NCI-H69 (cell line): ENCODE measurements around the gene PLK5.
"Not testable (repeated sequence)": the region's sequence is repeated elsewhere in the genome, so short reads cannot be mapped to it uniquely, and the experiment has no call there.

Experiments
- DNase-seq: peaks from one replicate; lab custom pipeline; 2025; lab: John Stamatoyannopoulos, UW

Gene PLK5

GRCh38 chr19:1507763-1508506, 15.9 kb upstream of the PLK5 start:
- peak; percentile 97 for DNase-seq

- DNase-seq, result no peak
These were observed 15.4 kb upstream of the PLK5 start for GRCh38 chr19:1508507-1508856.

DNA sequence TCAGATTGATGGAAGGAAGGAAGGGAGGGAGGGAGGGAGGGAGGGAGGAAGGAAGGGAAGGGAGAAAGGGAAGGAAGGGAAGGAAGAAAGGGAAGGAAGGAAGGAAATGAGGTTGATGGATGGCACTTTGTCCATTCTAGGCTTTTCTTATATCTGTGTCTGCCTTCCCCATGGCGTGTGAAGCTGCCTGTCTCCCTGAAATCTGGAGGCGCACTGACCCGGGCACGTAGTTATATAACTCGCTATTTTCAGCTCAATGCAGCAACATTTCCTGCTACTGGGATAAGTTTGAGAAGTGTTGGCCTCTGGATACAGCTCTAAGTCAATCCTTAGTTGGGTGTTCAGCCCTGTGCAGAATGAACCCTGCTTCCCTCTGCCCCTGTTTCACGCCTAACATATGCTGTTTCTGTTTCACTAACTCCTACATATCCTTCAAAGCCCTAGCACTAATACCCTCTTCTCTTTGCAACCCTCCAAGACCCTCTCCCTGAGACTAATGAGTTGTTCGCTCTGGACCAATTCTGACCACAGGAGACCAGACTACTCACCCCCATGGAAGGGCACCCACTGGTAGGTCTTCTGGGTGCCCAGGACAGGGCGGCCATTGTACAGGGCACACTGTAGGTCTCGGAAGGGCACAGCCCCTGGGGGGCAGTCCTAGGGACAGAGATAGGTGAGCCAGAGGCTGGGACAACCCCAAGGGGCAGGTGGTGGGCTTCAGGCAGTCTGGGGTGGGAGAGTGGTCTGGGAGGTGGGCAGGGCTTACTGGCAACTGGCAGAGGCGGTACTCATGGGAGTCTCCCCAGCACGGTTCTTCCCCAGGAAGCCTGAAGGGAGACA, 14.1 kb upstream of the PLK5 start:
- DNase-seq, result no peak

GRCh38 chr19:1510442-1510806, 13.5 kb upstream of the PLK5 start:
- no peak for DNase-seq

DNA sequence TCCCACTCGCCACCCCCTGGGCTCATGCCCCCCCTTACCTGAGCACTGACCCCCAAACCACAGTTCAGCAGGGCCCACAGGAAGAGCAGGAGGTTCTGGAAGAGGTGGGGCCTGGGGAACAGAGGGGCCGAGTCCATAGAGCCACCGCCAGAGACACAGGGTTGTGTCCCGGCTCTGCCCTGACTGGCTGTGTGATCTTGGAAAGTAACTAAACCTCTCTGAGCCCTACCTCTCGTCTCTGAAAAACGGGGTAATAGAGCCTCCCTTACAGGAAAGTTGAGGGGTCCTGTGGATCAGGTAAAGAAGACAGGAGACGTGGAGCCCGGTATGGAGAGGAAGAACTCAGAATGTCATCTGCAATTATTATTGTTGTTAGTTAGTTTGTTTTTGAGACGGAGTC, 13.1 kb upstream of the PLK5 start:
- no peak for DNase-seq

DNA sequence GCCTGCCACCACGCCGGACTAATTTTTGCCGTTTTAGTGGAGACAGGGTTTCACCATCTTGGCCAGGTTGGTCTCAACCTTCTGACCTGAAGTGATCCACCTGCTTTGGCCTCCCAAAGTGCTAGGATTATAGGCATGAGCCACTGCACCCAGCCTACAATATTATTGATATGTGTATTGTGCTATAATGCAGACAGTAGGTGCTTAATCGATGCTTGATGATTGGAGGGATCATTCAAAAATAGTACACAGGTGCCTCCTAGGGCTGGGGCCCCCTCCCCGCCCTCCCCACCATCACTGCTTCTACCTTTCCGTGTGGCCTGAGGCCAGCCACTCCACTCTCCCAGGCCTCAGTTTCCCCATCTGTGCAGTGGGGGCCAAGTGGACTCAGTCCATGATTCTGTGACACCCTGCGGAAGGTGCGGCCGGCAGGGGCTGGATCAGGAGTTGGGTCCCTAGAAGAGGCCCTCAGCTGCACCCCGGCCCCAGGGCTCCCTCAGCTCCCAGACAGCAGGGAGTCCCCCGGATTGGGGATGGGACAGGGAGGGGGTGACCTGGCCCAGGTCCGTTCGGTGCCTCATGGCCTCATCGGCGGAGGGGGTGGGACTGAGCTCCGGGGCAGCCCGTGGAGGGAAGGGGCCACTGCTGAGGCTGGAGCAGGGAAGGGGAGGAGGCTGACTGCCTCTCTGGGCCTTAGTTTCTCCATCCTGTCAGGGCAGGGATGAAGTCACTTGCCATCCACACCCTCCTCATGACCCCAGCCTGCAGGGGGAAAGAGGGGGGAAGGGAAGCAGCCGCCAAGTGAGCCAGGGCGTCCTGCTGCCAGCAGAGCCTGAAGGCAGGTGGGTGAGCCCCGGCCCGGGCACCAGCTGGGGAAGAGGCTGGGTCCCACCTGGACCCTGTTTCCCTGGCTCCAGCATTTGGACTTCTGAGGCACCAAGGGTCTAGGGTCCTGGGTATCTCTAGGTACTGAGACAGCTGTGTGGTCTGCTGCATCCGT, 12.3 kb upstream of the PLK5 start:
- no peak for DNase-seq

DNA sequence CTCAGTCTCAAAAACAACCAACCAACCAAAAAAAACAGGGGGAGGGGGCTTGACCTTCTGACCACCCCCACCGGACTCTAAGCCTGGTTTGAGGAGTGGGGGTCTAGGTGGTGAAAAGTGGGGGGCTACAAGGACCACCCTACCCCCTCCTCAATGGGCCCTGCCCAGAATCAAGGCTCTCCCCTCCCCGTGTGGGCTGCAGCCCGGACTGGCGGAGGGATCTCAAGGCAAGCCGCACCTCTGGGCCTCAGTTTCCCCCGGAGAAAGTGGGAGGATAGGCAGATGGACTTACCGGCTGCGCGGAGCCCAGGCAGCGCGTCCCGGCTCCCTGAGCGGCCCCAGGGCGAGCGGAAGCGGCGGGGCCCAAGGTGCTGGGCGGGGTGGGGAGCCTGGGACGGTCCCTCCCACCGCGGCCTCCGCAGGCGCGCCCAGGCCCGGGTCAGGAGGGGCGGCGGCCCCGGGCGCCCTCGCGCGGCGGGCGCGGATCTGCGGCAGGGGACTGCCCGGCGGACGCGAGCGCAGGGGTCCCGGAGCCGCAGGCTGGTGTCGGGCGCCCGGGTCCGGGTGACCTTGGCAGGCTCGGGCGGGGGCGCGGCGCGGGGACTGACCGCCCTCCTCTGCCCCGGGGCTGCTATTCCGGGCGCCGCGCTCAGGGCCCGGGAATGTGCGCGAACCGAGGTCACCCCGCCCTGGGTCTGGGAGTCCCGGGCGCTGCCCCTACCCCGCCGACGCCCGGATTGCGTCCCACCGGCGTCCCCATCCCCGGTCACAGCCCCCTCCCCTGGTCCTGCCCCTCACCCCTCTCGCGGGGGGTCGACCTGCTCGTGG, 11.0 kb upstream of the PLK5 start, which contains the start of gene ADAMTSL5:
Gene ADAMTSL5, minus strand, starts transcription at position 349 of the 828 bp plus-strand sequence. CDS start 2,076 bp downstream, outside the sequence.
- DNase-seq, result peak; percentile 61

- DNase-seq, result peak; percentile 63
These were observed 10.2 kb upstream of the PLK5 start for GRCh38 chr19:1513499-1514294.

GRCh38 chr19:1514295-1514661, 9.6 kb upstream of the PLK5 start:
- DNase-seq, result no peak

GRCh38 chr19:1514986-1515721, 8.7 kb upstream of the PLK5 start:
- DNase-seq, result no peak

DNA sequence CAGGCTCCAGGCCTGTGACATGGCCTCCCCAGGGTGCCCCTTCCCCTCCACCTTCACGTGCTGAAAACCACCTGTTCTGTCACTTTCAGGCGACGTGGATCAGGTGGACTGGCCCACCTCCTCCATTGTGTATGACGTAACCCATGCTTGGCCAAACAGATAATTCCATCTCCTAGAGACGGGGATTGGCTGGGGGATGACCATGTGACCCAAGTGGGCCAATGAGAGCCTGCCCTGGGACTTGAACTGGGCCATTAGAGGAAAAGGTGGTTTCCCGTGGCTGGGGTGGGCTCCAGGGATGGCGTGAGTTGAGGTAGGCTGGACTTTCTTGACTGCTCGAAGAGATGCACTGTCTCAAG, 7.5 kb upstream of the PLK5 start:
- DNase-seq, result peak; percentile 49

- no peak for DNase-seq
These were observed 5.4 kb upstream of the PLK5 start for GRCh38 chr19:1518471-1518870.

DNA sequence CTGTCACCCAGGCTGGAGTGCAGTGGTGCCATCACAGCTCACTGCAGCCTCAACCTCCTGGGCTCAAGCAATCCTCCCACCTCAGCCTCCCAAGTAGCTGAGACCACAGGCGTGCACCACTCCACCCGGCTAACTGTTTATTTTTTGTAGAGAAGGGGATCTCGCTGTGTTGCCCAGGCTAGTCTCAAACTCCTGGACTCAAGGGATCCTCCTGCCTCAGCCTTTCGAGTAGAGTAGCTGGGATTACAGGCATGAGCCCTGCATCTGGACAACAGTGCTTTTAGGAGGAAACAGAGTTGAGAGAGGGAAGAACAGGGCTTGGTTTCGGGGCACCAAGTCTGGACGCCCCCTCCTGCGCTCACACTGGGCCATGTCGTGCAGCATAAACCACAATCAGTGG, 4.1 kb upstream of the PLK5 start:
- DNase-seq, result not testable (repeated sequence)

DNA sequence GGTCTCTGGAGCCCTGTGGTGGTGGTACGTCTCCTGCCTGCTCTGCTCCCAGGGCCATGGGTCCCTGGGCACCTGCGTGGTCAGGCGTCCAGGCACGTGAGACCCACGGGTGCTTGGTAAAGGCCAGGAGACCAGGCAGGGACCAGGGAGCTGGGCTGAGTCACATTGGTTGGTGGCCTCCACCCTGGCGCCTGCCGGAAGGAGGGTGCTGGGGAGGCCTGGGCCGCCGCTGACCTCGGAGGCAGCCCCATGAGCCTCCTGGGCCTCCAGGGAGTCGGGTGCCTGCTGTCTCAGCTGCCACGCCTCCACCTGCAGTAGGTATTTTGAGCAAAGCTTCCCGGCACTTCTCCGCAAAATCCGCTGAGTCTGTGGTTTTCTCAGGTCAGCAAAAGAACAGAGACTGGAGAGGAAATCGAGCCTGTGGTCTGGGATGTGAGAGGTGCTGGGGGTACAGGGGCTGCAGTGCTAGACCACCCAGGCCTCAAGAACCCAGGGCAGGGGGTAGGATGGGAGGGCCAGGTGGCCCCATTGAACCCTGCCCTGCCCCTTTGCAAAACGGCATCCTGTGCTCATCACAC, 3.6 kb upstream of the PLK5 start:
- no peak for DNase-seq

- DNase-seq, result no peak
These were observed 2.2 kb upstream of the PLK5 start for GRCh38 chr19:1521636-1522035.

DNA sequence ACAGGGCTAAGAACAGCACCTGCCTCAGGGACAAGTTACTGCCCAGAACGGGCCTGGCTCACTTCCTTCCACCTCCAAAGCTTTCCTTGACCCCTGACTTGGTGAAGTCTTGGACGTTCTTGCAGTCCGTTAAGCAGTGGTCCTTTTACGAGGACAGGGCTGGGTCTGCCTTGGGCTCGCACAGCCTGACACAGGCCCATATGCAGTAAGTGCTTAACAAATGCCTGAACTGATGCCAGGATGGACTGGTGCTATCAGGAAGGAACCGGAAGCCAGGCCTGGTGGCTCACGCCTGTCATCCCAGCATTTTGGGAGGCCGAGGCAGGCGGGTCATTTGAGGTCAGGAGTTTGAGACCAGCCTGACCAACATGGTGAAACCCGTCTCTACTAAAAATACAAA, 1.8 kb upstream of the PLK5 start:
- DNase-seq, result no peak

DNA sequence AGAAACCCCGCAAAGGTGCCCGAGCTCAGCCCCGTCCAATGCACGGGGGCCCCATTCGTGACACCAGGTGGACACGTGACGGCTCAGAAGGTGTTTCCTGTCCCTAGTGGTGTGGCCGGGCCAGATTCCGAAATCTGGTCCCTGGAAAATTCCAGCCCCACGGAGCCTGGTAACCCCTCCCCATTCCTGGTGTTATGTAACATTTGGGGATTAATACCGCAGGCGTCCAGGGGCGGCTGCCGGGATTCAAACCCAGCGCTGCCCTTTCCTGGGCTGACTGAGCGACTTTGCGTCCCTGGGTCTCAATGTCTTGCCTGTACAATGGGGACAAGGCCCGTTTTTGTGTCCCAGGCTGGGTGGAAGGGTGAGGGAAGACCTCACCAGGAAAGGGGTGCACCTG, 1.0 kb upstream of the PLK5 start:
- no peak for DNase-seq

GRCh38 chr19:1524287-1524971, 552 bp downstream of the PLK5 start:
- DNase-seq, result no peak

GRCh38 chr19:1524972-1525325, 1.1 kb downstream of the PLK5 start:
- no peak for DNase-seq
